CD4-positive, alpha-beta T cell (primary cell): ENCODE results near the gene KCNK15. TPM values are rescaled to one million over a fixed set of nuclear protein-coding genes. Genes with fewer than 3 reads are reported as not detected.

Experiments used
- ATAC-seq: fragments of 200-7000 bp; cut with Tn5 transposase; one replicate; pipeline ENCODE4 v1.10.0; 2022; ENCODE audit warnings: mild to moderate bottlenecking; ENCODE audit not compliant: poor library complexity
- CTCF ChIA-PET: fragments of 350-600 bp; sonication (Branson Sonifier 250); formaldehyde crosslinking; loops from one replicate; lab custom pipeline; 2021; ENCODE audit warnings: antibody characterized with exemption, inconsistent platforms; lab: Charles Lee
- POLR2A ChIA-PET: fragments of 350-600 bp; sonication (Branson Sonifier 250); formaldehyde crosslinking; loops from one replicate; lab custom pipeline; 2021; ENCODE audit warnings: antibody characterized with exemption, inconsistent platforms; lab: Charles Lee
- DNase-seq, 14 experiments: peaks; one replicate each; pipeline ENCODE4 v3.0.0-alpha.2; 2013 to 2020; ENCODE audit warnings: mixed read lengths in 2 of 14
- H3K27ac ChIP-seq, 2 donors: one replicate each; pipeline versions ENCODE4 v1.5.1 to v1.7.0; 2013; ENCODE audit warnings: low read length in 2 of 2, low read depth in 1 of 2, mild to moderate bottlenecking in 1 of 2
- H3K27me3 ChIP-seq, 2 experiments: 1 replicate in 1 of 2; 2 replicates in 1 of 2; pipeline versions ENCODE4 v1.6.1 to v1.7.0; 2013; ENCODE audit warnings: low read length in 2 of 2, control low read depth in 1 of 2, mild to moderate bottlenecking in 1 of 2, moderate library complexity in 1 of 2; ENCODE audit not compliant: insufficient read depth in 2 of 2, control insufficient read depth in 1 of 2
- H3K36me3 ChIP-seq: one replicate; pipeline ENCODE4 v1.6.1; 2013; ENCODE audit warnings: low read length, control low read depth; ENCODE audit not compliant: insufficient read depth
- H3K4me1 ChIP-seq: one replicate; pipeline ENCODE4 v1.6.1; 2013; ENCODE audit warnings: low read length, control low read depth; ENCODE audit not compliant: insufficient read depth
- H3K4me3 ChIP-seq: one replicate; pipeline ENCODE4 v1.5.1; 2013; ENCODE audit warnings: mild to moderate bottlenecking, low read length, moderate library complexity
- H3K9me3 ChIP-seq, 2 experiments: 1 replicate in 1 of 2; 2 replicates in 1 of 2; pipeline versions ENCODE4 v1.6.1 to v1.7.0; 2013; ENCODE audit warnings: low read length in 2 of 2, mild to moderate bottlenecking in 2 of 2, control low read depth in 1 of 2, moderate library complexity in 1 of 2; ENCODE audit not compliant: control insufficient read depth in 1 of 2, insufficient read depth in 1 of 2
- H3K27ac Mint-ChIP-seq: one replicate; pipeline ENCODE4 v1.8.0; 2020; ENCODE audit warnings: mixed read lengths
- H3K27me3 Mint-ChIP-seq: one replicate; pipeline ENCODE4 v1.8.0; 2021; ENCODE audit warnings: mixed read lengths
- H3K36me3 Mint-ChIP-seq: one replicate; pipeline ENCODE4 v1.8.0; 2021; ENCODE audit warnings: low read depth, mixed read lengths
- H3K4me1 Mint-ChIP-seq: one replicate; pipeline ENCODE4 v1.8.0; 2021; ENCODE audit warnings: low read depth, mixed read lengths
- H3K4me3 Mint-ChIP-seq: one replicate; pipeline ENCODE4 v1.8.0; 2020; ENCODE audit warnings: mild to moderate bottlenecking, mixed read lengths
- H3K9me3 Mint-ChIP-seq: one replicate; pipeline ENCODE4 v1.8.0; 2020; ENCODE audit warnings: mixed read lengths
- intact Hi-C, 2 experiments: fragments of 100-400 bp; cut with DNase I in 1 of 2; cut with micrococcal nuclease in 1 of 2; formaldehyde crosslinking; loops; one replicate each; pipeline versions ENCODE4 v1.15.1 to v1.9.0; 2023 to 2025; cut with DNase I, micrococcal nuclease
- total RNA-seq, 174 experiments: library from RNA in 2 of 174; stranded (reverse) in 2 of 174; gene quantifications; one replicate each; pipeline ENCODE4 v1.2.3 and lab custom pipeline; 2021 to 2026
- TF ChIP-seq, protein P1 (sequence below): fragments of 200-600 bp; IDR thresholded peaks from one replicate; pipeline ENCODE4 v1.8.0; 2022; ENCODE audit warnings: antibody characterized with exemption, mild to moderate bottlenecking

The KCNK15 gene
- total RNA-seq, 2 experiments from 2014 or later, result not detected

DNA sequence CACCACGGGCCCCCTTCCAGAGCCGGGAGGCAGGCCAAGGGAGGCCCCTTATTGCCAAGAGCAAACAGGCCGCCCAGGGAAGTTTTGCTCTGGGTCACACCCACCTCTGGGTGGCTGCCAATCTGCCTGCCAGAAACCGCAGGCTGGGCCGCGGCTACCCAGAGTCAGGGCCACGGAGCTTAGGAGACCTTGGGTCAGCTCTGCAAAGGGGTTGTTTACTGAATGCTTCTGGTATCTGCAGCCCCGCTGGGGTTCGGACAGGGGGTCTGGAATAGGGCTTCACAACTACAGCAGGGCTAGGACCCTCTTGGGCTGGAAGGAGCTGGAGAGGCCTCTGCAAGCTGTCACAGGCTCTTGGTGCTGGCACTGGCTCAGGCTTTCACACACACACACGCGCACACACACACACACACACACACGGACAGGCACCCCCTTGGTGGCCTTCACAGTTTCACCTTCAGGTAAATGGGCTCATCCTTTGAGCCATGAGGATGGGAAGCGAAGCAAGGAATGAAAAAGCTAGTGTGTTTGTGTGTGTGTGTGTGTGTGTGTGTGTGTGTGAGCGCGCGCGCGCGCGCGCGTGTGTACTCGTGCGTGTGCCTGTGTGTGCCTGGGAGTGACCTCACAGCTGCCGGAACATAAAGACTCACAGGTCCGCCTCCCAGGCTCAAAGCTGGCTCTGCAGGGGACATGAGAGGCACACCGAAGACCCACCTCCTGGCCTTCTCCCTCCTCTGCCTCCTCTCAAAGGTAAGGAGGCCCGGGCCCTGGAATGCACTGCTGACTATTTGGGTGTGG lies 30.8 kb upstream of the KCNK15 start, which contains the start of gene CCN5:
TSS of gene CCN5 (plus strand) at position 669 of the 798 bp plus-strand sequence. CDS start at position 691, 22 bp downstream.
- H3K27me3 ChIP-seq, result no peaks in the 10 kb centered on the region
- no peak for ATAC-seq
- Mint-ChIP-seq H3K9me3 (no peaks in the 10 kb centered on the region), H3K36me3 (no peaks in the 10 kb centered on the region), H3K27me3 (no peaks in the 10 kb centered on the region), H3K27ac (no peak within 1 kb of the TSS), H3K4me1 (no peaks in the 10 kb centered on the region), H3K4me3 (no peak within 1 kb of the TSS)
- DNase-seq, result no peak
- intact Hi-C loops, result no loop called here
- TF ChIP-seq, protein P1, sequence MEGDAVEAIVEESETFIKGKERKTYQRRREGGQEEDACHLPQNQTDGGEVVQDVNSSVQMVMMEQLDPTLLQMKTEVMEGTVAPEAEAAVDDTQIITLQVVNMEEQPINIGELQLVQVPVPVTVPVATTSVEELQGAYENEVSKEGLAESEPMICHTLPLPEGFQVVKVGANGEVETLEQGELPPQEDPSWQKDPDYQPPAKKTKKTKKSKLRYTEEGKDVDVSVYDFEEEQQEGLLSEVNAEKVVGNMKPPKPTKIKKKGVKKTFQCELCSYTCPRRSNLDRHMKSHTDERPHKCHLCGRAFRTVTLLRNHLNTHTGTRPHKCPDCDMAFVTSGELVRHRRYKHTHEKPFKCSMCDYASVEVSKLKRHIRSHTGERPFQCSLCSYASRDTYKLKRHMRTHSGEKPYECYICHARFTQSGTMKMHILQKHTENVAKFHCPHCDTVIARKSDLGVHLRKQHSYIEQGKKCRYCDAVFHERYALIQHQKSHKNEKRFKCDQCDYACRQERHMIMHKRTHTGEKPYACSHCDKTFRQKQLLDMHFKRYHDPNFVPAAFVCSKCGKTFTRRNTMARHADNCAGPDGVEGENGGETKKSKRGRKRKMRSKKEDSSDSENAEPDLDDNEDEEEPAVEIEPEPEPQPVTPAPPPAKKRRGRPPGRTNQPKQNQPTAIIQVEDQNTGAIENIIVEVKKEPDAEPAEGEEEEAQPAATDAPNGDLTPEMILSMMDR, result no peak
- no peak within 1 kb of the TSS for H3K4me3 ChIP-seq
- H3K27ac ChIP-seq, result no peak within 1 kb of the TSS
- ChIA-PET CTCF (no interaction called here), POLR2A (no interaction called here)
- H3K9me3 ChIP-seq, result no peaks in the 10 kb centered on the region
- H3K36me3 ChIP-seq, result no peaks in the 10 kb centered on the region
- H3K4me1 ChIP-seq, result peaks cover 6% of the 10 kb centered on the region

DNA sequence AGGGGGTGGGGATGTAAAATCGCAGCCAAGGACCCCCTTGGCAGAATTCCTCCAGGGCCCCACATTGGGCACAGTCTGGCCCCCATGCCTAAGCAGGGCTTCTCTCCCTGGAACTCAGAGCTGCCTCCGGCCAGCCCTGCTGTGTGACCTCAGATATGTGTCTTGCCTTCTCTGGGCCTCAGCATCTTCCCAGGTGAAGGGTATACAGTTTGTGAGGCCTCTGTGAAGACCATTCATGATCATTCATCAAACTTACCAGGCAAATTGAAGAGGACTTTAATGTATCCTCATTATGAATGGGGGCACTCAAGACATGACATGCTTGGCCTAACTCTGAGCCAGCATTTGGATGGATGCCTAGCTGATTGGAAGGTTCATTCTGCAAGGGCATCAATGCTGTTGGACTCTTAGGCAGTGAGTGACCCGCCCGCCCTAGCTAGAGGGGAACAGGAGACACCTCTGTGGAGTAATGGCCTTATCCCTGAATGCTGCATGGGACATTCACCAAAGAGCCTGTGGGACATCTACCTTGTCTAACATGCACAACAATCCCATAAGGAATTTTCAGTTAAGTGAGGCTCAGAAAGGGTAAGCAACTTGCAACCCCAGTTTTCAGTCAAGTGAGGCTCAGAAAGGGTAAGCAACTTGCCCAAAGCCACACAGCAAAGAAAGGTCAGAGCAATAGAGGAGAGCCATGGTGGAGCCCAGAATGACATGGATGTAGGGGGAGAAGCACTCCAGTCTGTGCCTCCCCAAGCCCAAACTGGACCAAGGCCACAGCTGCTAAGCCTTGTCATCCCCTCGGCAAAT lies 30.0 kb upstream of the KCNK15 start:
- ChIA-PET CTCF (no interaction called here), POLR2A (no interaction called here)
- no peaks in the 10 kb centered on the region for H3K36me3 ChIP-seq
- no peak overlapping the region for H3K27ac ChIP-seq
- Mint-ChIP-seq H3K9me3 (no peaks in the 10 kb centered on the region), H3K27me3 (no peaks in the 10 kb centered on the region), H3K4me3 (no peak overlapping the region), H3K36me3 (no peaks in the 10 kb centered on the region), H3K27ac (no peak overlapping the region), H3K4me1 (no peaks in the 10 kb centered on the region)
- TF ChIP-seq, protein P1, result no peak
- no peak overlapping the region for H3K4me3 ChIP-seq
- no peaks in the 10 kb centered on the region for H3K27me3 ChIP-seq
- no peak for DNase-seq
- ATAC-seq, result no peak
- no peaks in the 10 kb centered on the region for H3K9me3 ChIP-seq
- intact Hi-C loops, result no loop called here
- peaks cover 6% of the 10 kb centered on the region for H3K4me1 ChIP-seq

DNA sequence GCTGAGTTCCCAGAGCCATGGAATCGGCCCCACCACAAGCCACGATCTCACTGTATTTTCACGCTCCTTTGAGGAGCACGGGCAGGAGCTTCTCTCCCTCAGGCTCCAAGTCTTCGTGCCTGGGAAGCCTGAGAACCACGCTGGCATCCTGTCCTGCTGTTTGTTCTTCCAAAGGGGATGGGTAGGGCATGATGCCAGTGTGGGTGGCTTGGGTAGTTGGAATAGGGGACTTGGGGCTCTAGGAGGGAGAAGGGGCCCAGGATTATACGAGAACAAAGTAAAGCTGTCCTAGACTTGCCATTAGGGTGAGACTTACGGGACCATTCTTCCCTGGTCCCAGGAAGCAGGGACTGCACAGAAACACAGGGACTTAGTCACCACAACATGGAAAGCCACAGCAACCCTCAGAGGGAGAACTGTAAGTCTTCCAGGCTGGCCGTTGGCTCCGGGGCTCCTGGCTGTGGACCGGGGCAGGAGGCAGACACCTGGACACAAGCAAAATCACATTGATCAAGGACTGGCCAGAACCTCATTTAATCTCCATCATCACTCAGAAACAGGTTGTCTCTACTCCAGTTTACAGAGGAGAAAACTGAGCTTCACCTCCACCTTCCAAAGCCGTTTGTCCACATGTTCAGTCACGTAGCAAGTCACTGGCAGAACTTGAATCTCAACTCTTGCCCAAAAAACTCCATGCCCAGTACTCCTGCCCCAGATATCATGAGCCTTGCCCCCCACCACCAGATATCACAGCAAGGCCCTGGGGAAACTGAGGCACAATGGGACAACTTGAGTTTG lies 29.2 kb upstream of the KCNK15 start:
- ChIA-PET POLR2A (no interaction called here), CTCF (no interaction called here)
- H3K27me3 ChIP-seq, result no peaks in the 10 kb centered on the region
- no peaks in the 10 kb centered on the region for H3K36me3 ChIP-seq
- H3K4me1 Mint-ChIP-seq, result no peaks in the 10 kb centered on the region
- intact Hi-C loops, result no loop called here
- TF ChIP-seq, protein P1, result no peak
- no peak overlapping the region for H3K4me3 Mint-ChIP-seq
- H3K9me3 Mint-ChIP-seq, result no peaks in the 10 kb centered on the region
- H3K27ac Mint-ChIP-seq, result no peak overlapping the region
- peaks cover 6% of the 10 kb centered on the region for H3K4me1 ChIP-seq
- H3K27ac ChIP-seq, result no peak overlapping the region
- DNase-seq (no peak), ATAC-seq (no peak)
- no peaks in the 10 kb centered on the region for H3K27me3 Mint-ChIP-seq
- no peak overlapping the region for H3K4me3 ChIP-seq
- no peaks in the 10 kb centered on the region for H3K36me3 Mint-ChIP-seq
- H3K9me3 ChIP-seq, result no peaks in the 10 kb centered on the region
